ENCODE measurements around the gene DCAF12.

DCAF12 gene

DNA sequence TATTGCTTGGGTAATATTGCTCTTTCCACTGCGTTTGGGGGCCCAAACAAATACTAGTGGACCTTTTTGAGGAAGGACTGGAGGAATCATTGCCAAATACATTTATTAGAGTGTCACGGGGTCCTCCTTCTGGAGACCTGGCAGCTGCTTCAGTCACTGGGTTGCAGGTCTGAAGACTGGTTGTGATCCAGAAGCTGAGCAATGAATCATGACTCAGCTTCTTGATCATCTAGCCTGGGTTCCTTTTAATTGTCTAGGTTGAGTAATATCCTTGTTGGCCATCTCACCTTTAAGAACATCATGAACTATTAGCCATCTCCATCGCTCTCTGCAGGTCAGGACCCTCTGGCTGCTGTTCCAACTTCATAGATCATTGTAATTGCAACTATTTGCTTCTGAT is 36.9 kb upstream of the DCAF12 start:
- no peaks in the 10 kb centered on the region for H3K4me1 ChIP-seq
- TF ChIP-seq, protein P1, sequence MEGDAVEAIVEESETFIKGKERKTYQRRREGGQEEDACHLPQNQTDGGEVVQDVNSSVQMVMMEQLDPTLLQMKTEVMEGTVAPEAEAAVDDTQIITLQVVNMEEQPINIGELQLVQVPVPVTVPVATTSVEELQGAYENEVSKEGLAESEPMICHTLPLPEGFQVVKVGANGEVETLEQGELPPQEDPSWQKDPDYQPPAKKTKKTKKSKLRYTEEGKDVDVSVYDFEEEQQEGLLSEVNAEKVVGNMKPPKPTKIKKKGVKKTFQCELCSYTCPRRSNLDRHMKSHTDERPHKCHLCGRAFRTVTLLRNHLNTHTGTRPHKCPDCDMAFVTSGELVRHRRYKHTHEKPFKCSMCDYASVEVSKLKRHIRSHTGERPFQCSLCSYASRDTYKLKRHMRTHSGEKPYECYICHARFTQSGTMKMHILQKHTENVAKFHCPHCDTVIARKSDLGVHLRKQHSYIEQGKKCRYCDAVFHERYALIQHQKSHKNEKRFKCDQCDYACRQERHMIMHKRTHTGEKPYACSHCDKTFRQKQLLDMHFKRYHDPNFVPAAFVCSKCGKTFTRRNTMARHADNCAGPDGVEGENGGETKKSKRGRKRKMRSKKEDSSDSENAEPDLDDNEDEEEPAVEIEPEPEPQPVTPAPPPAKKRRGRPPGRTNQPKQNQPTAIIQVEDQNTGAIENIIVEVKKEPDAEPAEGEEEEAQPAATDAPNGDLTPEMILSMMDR (IDR thresholded peaks at IDR 0.05): no peak
- H3K4me3 ChIP-seq: no peak overlapping the region
- intact Hi-C loops (cut with DNase I; ENCODE audit: low total_unique reads): no loop called here
- DNase-seq: no peak
- no peak overlapping the region for H3K27ac ChIP-seq
- no peaks in the 10 kb centered on the region for H3K36me3 ChIP-seq
- no peaks in the 10 kb centered on the region for H3K9me3 ChIP-seq
- no peaks in the 10 kb centered on the region for H3K27me3 ChIP-seq

- intact Hi-C loops (cut with DNase I; ENCODE audit: low total_unique reads): no loop called here
- DNase-seq: no peak
- H3K27ac ChIP-seq: no peak overlapping the region
Observed at GRCh38 chr9:34158362-34158869, 31.9 kb upstream of the DCAF12 start.

DNA sequence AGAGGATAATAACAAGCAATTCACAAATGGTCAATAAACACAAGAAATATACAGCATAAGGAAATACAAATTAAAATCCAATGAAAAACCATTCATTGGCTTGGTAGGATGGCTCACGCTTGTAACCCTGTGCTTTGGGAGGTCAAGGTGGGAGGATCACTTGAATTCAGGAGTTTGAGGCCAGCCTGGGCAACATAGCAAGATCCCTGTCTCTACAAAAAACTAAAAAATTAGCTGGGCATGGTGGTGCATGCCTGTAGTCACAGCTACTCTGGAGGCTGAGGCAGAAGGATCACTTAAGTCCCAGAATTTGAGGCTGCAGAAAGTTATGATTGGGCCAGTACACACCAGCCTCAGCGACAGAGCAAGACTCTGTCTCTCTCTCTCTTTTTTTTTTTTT is 31.4 kb upstream of the DCAF12 start:
- H3K27ac ChIP-seq: no peak overlapping the region
- TF ChIP-seq, protein P1 (IDR thresholded peaks at IDR 0.05): no peak
- no peaks in the 10 kb centered on the region for H3K36me3 ChIP-seq
- DNase-seq: no peak
- H3K27me3 ChIP-seq: no peaks in the 10 kb centered on the region
- H3K9me3 ChIP-seq: no peaks in the 10 kb centered on the region
- no peaks in the 10 kb centered on the region for H3K4me1 ChIP-seq
- no peak overlapping the region for H3K4me3 ChIP-seq
- intact Hi-C loops (cut with DNase I; ENCODE audit: low total_unique reads): no loop called here

More at GRCh38 chr9:34158362-34158869, 31.9 kb upstream of the DCAF12 start:
- TF ChIP-seq, protein P1 (IDR thresholded peaks at IDR 0.05): no peak
- Histone ChIP-seq H3K9me3 (no peaks in the 10 kb centered on the region), H3K4me3 (no peak overlapping the region), H3K4me1 (no peaks in the 10 kb centered on the region), H3K36me3 (no peaks in the 10 kb centered on the region), H3K27me3 (no peaks in the 10 kb centered on the region)

GRCh38 chr9:34157318-34157717 is 30.8 kb upstream of the DCAF12 start:
- Histone ChIP-seq H3K36me3 (no peaks in the 10 kb centered on the region), H3K4me3 (no peak overlapping the region), H3K27ac (no peak overlapping the region), H3K9me3 (no peaks in the 10 kb centered on the region), H3K27me3 (no peaks in the 10 kb centered on the region), H3K4me1 (no peaks in the 10 kb centered on the region)
- TF ChIP-seq, protein P1 (IDR thresholded peaks at IDR 0.05): no peak
- DNase-seq: no peak
- intact Hi-C loops (cut with DNase I; ENCODE audit: low total_unique reads): no loop called here

DNA sequence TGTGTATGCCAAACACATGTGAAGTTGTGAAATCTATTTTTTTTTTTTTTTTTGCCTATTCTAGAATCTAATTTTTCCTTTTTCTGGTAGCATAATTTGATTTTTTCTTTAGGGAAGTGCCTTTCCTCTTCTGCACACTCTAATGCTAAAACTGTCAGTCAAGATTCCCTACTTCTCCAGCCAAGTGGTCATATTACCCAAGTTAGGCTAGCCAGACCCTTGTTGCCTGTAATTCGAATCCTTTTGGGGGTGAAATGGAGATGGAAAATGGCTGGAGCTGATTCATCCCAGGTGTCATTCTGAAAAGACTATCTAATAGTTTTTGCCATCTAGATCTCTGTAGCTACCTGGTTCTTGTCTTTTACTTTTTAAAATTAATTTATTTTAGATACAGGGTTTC is 27.6 kb upstream of the DCAF12 start:
- TF ChIP-seq, protein P1 (IDR thresholded peaks at IDR 0.05): no peak
- Histone ChIP-seq H3K27ac (no peak overlapping the region), H3K4me1 (no peaks in the 10 kb centered on the region), H3K9me3 (no peaks in the 10 kb centered on the region), H3K36me3 (no peaks in the 10 kb centered on the region), H3K27me3 (no peaks in the 10 kb centered on the region), H3K4me3 (no peak overlapping the region)
- no peak for DNase-seq
- intact Hi-C loops (cut with DNase I; ENCODE audit: low total_unique reads): no loop called here

GRCh38 chr9:34151398-34151797 is 24.9 kb upstream of the DCAF12 start:
- H3K36me3 ChIP-seq: no peaks in the 10 kb centered on the region
- H3K4me1 ChIP-seq: no peaks in the 10 kb centered on the region
- H3K27ac ChIP-seq: no peak overlapping the region
- peak in 1 of 2 donors; percentile 6 for DNase-seq
- intact Hi-C loops (cut with DNase I; ENCODE audit: low total_unique reads): no loop called here
- TF ChIP-seq, protein P1 (IDR thresholded peaks at IDR 0.05): no peak
- no peaks in the 10 kb centered on the region for H3K9me3 ChIP-seq
- no peaks in the 10 kb centered on the region for H3K27me3 ChIP-seq
- no peak overlapping the region for H3K4me3 ChIP-seq

Measured in tibial artery (tissue), 4 donors.